Common myeloid progenitor, CD34-positive (primary cell): ENCODE measurements around the gene IGSF21.
A peak's percentile ranks its signal among the peaks of the same experiment; 100 is the strongest.

Experiments
- CTCF ChIA-PET: fragments of 350-600 bp; sonication (Branson Sonifier 250); formaldehyde crosslinking; loops from one replicate; lab custom pipeline; 2021; ENCODE audit warnings: antibody characterized with exemption; lab: Charles Lee
- POLR2A ChIA-PET: fragments of 350-600 bp; sonication (Branson Sonifier 250); formaldehyde crosslinking; loops from one replicate; lab custom pipeline; 2021; ENCODE audit warnings: antibody characterized with exemption; lab: Charles Lee
- DNase-seq, 3 donors: peaks; one replicate each; pipeline versions ENCODE4 v3.0.0 to v3.0.0-alpha.2; 2013
- H3K27ac ChIP-seq, 2 experiments: 1 replicate in 1 of 2; 2 replicates in 1 of 2; pipeline ENCODE4 v1.7.0; 2013; ENCODE audit warnings: inconsistent platforms in 2 of 2, low read length in 2 of 2, mild to moderate bottlenecking in 2 of 2, low read depth in 1 of 2, moderate library complexity in 1 of 2; ENCODE audit not compliant: severe bottlenecking in 2 of 2, insufficient read depth in 1 of 2, poor library complexity in 1 of 2
- H3K27me3 ChIP-seq, 5 experiments: replicated peaks in 2 of 5; 1 replicate in 3 of 5; 2 replicates in 2 of 5; pipeline versions ENCODE4 v1.6.1 to v1.7.0; 2013; ENCODE audit warnings: low read length in 4 of 5, mild to moderate bottlenecking in 2 of 5, moderate library complexity in 2 of 5, inconsistent platforms in 1 of 5; ENCODE audit not compliant: insufficient read depth in 5 of 5, control insufficient read depth in 4 of 5
- H3K36me3 ChIP-seq, 4 experiments: 1 replicate in 2 of 4; 2 replicates in 2 of 4; pipeline versions ENCODE4 v1.6.1 to v1.7.0; 2013; ENCODE audit warnings: low read length in 3 of 4, control low read depth in 1 of 4, mild to moderate bottlenecking in 1 of 4; ENCODE audit not compliant: control insufficient read depth in 4 of 4, insufficient read depth in 4 of 4
- H3K4me1 ChIP-seq, 4 experiments: 1 replicate in 3 of 4; 2 replicates in 1 of 4; pipeline versions ENCODE4 v1.6.1 to v1.7.1; 2013; ENCODE audit warnings: low read length in 3 of 4, mild to moderate bottlenecking in 3 of 4, control low read depth in 1 of 4, inconsistent platforms in 1 of 4, moderate library complexity in 1 of 4; ENCODE audit not compliant: control insufficient read depth in 4 of 4, insufficient read depth in 4 of 4; ENCODE audit errors: control extremely low read depth in 1 of 4
- H3K4me3 ChIP-seq, 7 experiments: 1 replicate in 4 of 7; 2 replicates in 3 of 7; pipeline versions ENCODE4 v1.5.1 to v1.7.0; 2013; ENCODE audit warnings: mild to moderate bottlenecking in 7 of 7, low read length in 6 of 7, moderate library complexity in 6 of 7, inconsistent platforms in 2 of 7, low read depth in 2 of 7, control low read depth in 1 of 7; ENCODE audit not compliant: insufficient read depth in 4 of 7, control insufficient read depth in 1 of 7; ENCODE audit errors: extremely low read depth in 1 of 7
- H3K9me3 ChIP-seq, 5 experiments: 1 replicate in 4 of 5; 2 replicates in 1 of 5; pipeline versions ENCODE4 v1.6.1 to v1.7.1; 2013; ENCODE audit warnings: low read length in 4 of 5, mild to moderate bottlenecking in 2 of 5, inconsistent platforms in 1 of 5, low read depth in 1 of 5, moderate library complexity in 1 of 5; ENCODE audit not compliant: control insufficient read depth in 4 of 5, insufficient read depth in 2 of 5; ENCODE audit errors: control extremely low read depth in 1 of 5
- WGBS: methylation state at CpG from one replicate; pipeline ENCODE4 v1.1.5; 2013; ENCODE audit not compliant: insufficient coverage; 5-methylcytosine and 5-hydroxymethylcytosine counted together

IGSF21 gene

GRCh38 chr1:18265641-18266040, 158.0 kb downstream of the IGSF21 start:
- WGBS, result 88% methylated on average over 5 of the region's 9 CpGs
- DNase-seq, result no peak
- no peaks in the 10 kb centered on the region for H3K9me3 ChIP-seq
- H3K4me3 ChIP-seq, result no peak overlapping the region
- CTCF ChIA-PET, result no interaction called here
- no peaks in the 10 kb centered on the region for H3K36me3 ChIP-seq
- H3K27me3 ChIP-seq, result peaks cover 0 to 24% (median 2%) of the 10 kb centered on the region in 5 experiments
- POLR2A ChIA-PET, result no interaction called here
- H3K4me1 ChIP-seq, result no peaks in the 10 kb centered on the region
- H3K27ac ChIP-seq, result no peak overlapping the region

GRCh38 chr1:18266391-18266790, 158.8 kb downstream of the IGSF21 start:
- POLR2A ChIA-PET, result no interaction called here

GRCh38 chr1:18271336-18271735, 163.7 kb downstream of the IGSF21 start:
- Histone ChIP-seq H3K4me3 (peak overlapping the region in 1 of 7 experiments; percentile 0), H3K9me3 (no peaks in the 10 kb centered on the region), H3K27ac (no peak overlapping the region), H3K27me3 (peaks cover 0 to 4% (median 0%) of the 10 kb centered on the region in 5 experiments), H3K4me1 (no peaks in the 10 kb centered on the region), H3K36me3 (no peaks in the 10 kb centered on the region)
- WGBS, result 100% methylated on average over 2 of the region's 2 CpGs
- no peak for DNase-seq
- POLR2A ChIA-PET, result no interaction called here
- CTCF ChIA-PET, result no interaction called here

More at GRCh38 chr1:18266391-18266790, 158.8 kb downstream of the IGSF21 start:
- no peak for DNase-seq
- no peaks in the 10 kb centered on the region for H3K9me3 ChIP-seq
- CTCF ChIA-PET, result interaction anchor here (1.2 kb wide), 1 partner anchor 9 kb away, joined by 3 read pairs; no protein-coding TSS in a partner anchor
- no peaks in the 10 kb centered on the region for H3K36me3 ChIP-seq
- no peak overlapping the region for H3K27ac ChIP-seq
- H3K4me1 ChIP-seq, result no peaks in the 10 kb centered on the region
- WGBS, result 94% methylated on average over 2 of the region's 2 CpGs
- no peak overlapping the region for H3K4me3 ChIP-seq
- peaks cover 0 to 24% (median 2%) of the 10 kb centered on the region in 5 experiments for H3K27me3 ChIP-seq

GRCh38 chr1:18278946-18279345, 171.3 kb downstream of the IGSF21 start:
- POLR2A ChIA-PET, result no interaction called here
- WGBS, result 9% methylated on average over 4 of the region's 5 CpGs
- Histone ChIP-seq H3K9me3 (no peaks in the 10 kb centered on the region), H3K27me3 (peaks cover 0 to 39% (median 0%) of the 10 kb centered on the region in 5 experiments), H3K4me3 (no peak overlapping the region), H3K36me3 (no peaks in the 10 kb centered on the region), H3K4me1 (no peaks in the 10 kb centered on the region), H3K27ac (no peak overlapping the region)
- DNase-seq, result no peak
- CTCF ChIA-PET, result no interaction called here

- Histone ChIP-seq H3K4me1 (no peaks in the 10 kb centered on the region), H3K4me3 (no peak overlapping the region), H3K36me3 (no peaks in the 10 kb centered on the region), H3K27me3 (peaks cover 0 to 44% (median under 1%) of the 10 kb centered on the region in 5 experiments), H3K27ac (no peak overlapping the region), H3K9me3 (no peaks in the 10 kb centered on the region)
- no peak for DNase-seq
- 89% methylated on average over 15 of the region's 15 CpGs for WGBS
- CTCF ChIA-PET, result no interaction called here
- POLR2A ChIA-PET, result no interaction called here
Observed at GRCh38 chr1:18279351-18280074, 171.9 kb downstream of the IGSF21 start.

- ChIA-PET CTCF (no interaction called here), POLR2A (no interaction called here)
- no peaks in the 10 kb centered on the region for H3K36me3 ChIP-seq
- H3K27me3 ChIP-seq, result peaks cover 0 to 58% (median 3%) of the 10 kb centered on the region in 5 experiments
- no peak overlapping the region for H3K4me3 ChIP-seq
- DNase-seq, result no peak
- H3K27ac ChIP-seq, result no peak overlapping the region
- H3K4me1 ChIP-seq, result no peaks in the 10 kb centered on the region
- H3K9me3 ChIP-seq, result no peaks in the 10 kb centered on the region
- 87% methylated on average over 5 of the region's 5 CpGs for WGBS
Observed at GRCh38 chr1:18280956-18281355, 173.4 kb downstream of the IGSF21 start.

- H3K27ac ChIP-seq, result no peak overlapping the region
- 71% methylated on average over 8 of the region's 13 CpGs for WGBS
- CTCF ChIA-PET, result no interaction called here
- H3K9me3 ChIP-seq, result no peaks in the 10 kb centered on the region
- POLR2A ChIA-PET, result no interaction called here
- DNase-seq, result no peak
- no peaks in the 10 kb centered on the region for H3K36me3 ChIP-seq
- H3K4me3 ChIP-seq, result no peak overlapping the region
- H3K4me1 ChIP-seq, result no peaks in the 10 kb centered on the region
- H3K27me3 ChIP-seq, result peaks cover 0 to 63% (median 3%) of the 10 kb centered on the region in 5 experiments
Observed at GRCh38 chr1:18282851-18283600, 175.4 kb downstream of the IGSF21 start.
